K562 (cell line): ENCODE data around the gene NOD1. TPM values are rescaled to one million over a fixed set of nuclear protein-coding genes. Genes with fewer than 3 reads are reported as not detected.

ENCODE experiments used
- BCOR ChIP-seq: fragments of 450-650 bp; IDR thresholded peaks from 2 replicates; pipeline ENCODE4 v1.6.1; 2016
- CBFB ChIP-seq: sonication (generic); formaldehyde crosslinking; IDR thresholded peaks from 2 replicates; pipeline ENCODE4 v1.4.0; 2020; ENCODE audit warnings: mild to moderate bottlenecking, missing genetic modification reagents
- CHAMP1 ChIP-seq: fragments of 450-650 bp; IDR thresholded peaks from 2 replicates; pipeline ENCODE4 v1.6.1; 2016; ENCODE audit warnings: mild to moderate bottlenecking
- ELF2 ChIP-seq: fragments of 250-450 bp; sonication (Bioruptor Pico); IDR thresholded peaks from 2 replicates; pipeline ENCODE4 v1.5.0; 2021; ENCODE audit warnings: mild to moderate bottlenecking
- GTF2F1 ChIP-seq: IDR thresholded peaks from 2 replicates; pipeline ENCODE4 v1.6.1; 2011; ENCODE audit warnings: low read depth, low read length, improper control_type of control experiment
- HMG20B ChIP-seq: fragments of 250-450 bp; sonication (Bioruptor Pico); IDR thresholded peaks from 2 replicates; pipeline ENCODE4 v1.5.0; 2021; ENCODE audit warnings: mild to moderate bottlenecking
- HNRNPH1 ChIP-seq: fragments of 200-400 bp; formaldehyde crosslinking; optimal IDR thresholded peaks from 2 replicates; pipeline ENCODE3; 2017; ENCODE audit warnings: low read depth, mild to moderate bottlenecking, low read length, moderate library complexity
- MCM5 ChIP-seq: fragments of 450-650 bp; IDR thresholded peaks from 2 replicates; pipeline ENCODE4 v1.6.1; 2016; ENCODE audit warnings: low read depth
- NFXL1 ChIP-seq: fragments of 450-650 bp; formaldehyde crosslinking; IDR thresholded peaks from 2 replicates; pipeline ENCODE4 v1.4.0; 2021; ENCODE audit warnings: mild to moderate bottlenecking
- PHF20 ChIP-seq: fragments of 450-650 bp; IDR thresholded peaks from 2 replicates; pipeline ENCODE4 v1.6.1; 2018; ENCODE audit not compliant: partially characterized antibody
- POLR3A ChIP-seq: IDR thresholded peaks from 2 replicates; pipeline ENCODE4 v1.6.1; 2011; ENCODE audit warnings: borderline replicate concordance, mild to moderate bottlenecking, moderate library complexity; ENCODE audit not compliant: insufficient read length, insufficient read depth; ENCODE audit errors: extremely low read depth
- PYGO2 ChIP-seq: fragments of 450-650 bp; IDR thresholded peaks from 2 replicates; pipeline ENCODE4 v1.6.1; 2016; ENCODE audit warnings: mild to moderate bottlenecking, missing genetic modification characterization, moderate library complexity, missing compliant biosample characterization
- RBM14 ChIP-seq: fragments of 200-400 bp; formaldehyde crosslinking; IDR thresholded peaks from 2 replicates; pipeline ENCODE4 v1.6.1; 2018; ENCODE audit warnings: low read depth, mild to moderate bottlenecking, low read length, moderate library complexity, borderline replicate concordance; ENCODE audit not compliant: insufficient read depth
- SNRNP70 ChIP-seq: fragments of 200-400 bp; formaldehyde crosslinking; optimal IDR thresholded peaks from 2 replicates; pipeline ENCODE3; 2017; ENCODE audit warnings: low read depth, low read length
- TAF7 ChIP-seq: fragments of 450-650 bp; IDR thresholded peaks from 2 replicates; pipeline ENCODE4 v1.6.1; 2016; ENCODE audit warnings: missing genetic modification characterization, missing compliant biosample characterization
- TFE3 ChIP-seq: fragments of 450-650 bp; formaldehyde crosslinking; IDR thresholded peaks from 2 replicates; pipeline ENCODE4 v1.4.0; 2020; ENCODE audit warnings: mild to moderate bottlenecking, mixed read lengths
- WHSC1 ChIP-seq: IDR thresholded peaks from one replicate; pipeline ENCODE4 v1.6.1; 2012; ENCODE audit warnings: low read length, control low read depth, inconsistent platforms
- YY1 ChIP-seq, 3 experiments: IDR thresholded peaks; 2 replicates each; pipeline ENCODE4 v1.6.1; 2011; ENCODE audit warnings: low read length in 2 of 3, mild to moderate bottlenecking in 2 of 3, moderate library complexity in 2 of 3, borderline replicate concordance in 1 of 3, control low read depth in 1 of 3, low read depth in 1 of 3; ENCODE audit not compliant: insufficient read depth in 3 of 3, insufficient replicate concordance in 2 of 3, control insufficient read depth in 1 of 3, insufficient read length in 1 of 3; ENCODE audit errors: extremely low read depth in 1 of 3
- ZFX ChIP-seq: sonication (generic); formaldehyde crosslinking; IDR thresholded peaks from 2 replicates; pipeline ENCODE4 v1.8.0; 2022; ENCODE audit warnings: mild to moderate bottlenecking, missing genetic modification reagents, moderate library complexity
- ZMIZ1 ChIP-seq, 2 experiments: fragments of 150-350 bp in 1 of 2; IDR thresholded peaks; 2 replicates each; pipeline ENCODE4 v1.6.1; 2012 to 2016; ENCODE audit warnings: low read depth in 2 of 2, low read length in 2 of 2, mild to moderate bottlenecking in 1 of 2, moderate library complexity in 1 of 2
- ZNF146 ChIP-seq: IDR thresholded peaks from one replicate; pipeline ENCODE4 v1.6.1; 2018; ENCODE audit warnings: missing compliant biosample characterization; ENCODE audit not compliant: unreplicated experiment
- ZNF436 ChIP-seq: fragments of 250-450, 450-650 bp; sonication (Bioruptor Pico); formaldehyde crosslinking; IDR thresholded peaks from 2 replicates; pipeline ENCODE4 v1.7.0; 2020; ENCODE audit warnings: mild to moderate bottlenecking
- polyA plus RNA-seq, 8 experiments: library from polyadenylated mRNA; depleted of rRNA in 4 of 8; stranded (reverse) in 5 of 8; unstranded in 3 of 8; fragments of >200 nt; fragmentation: Nextera tagmentation in 2 of 8; fragmentation: Illumina TruSeq in 1 of 8; extraction: Ambion mirVana in 2 of 8; extraction: Trizol in 1 of 8; gene quantifications; 2 replicates each; pipeline versions ENCODE4 v1.2.1 to v1.2.3, GENCODE V29; 2011 to 2014; ENCODE audit warnings: inconsistent platforms in 1 of 8, missing spikeins in 1 of 8
- total RNA-seq, 7 experiments: library from RNA; depleted of rRNA in 6 of 7; stranded (reverse); fragments of >200 nt in 6 of 7; fragmentation: Illumina TruSeq in 2 of 7; extraction: Trizol in 2 of 7; gene quantifications; 2 replicates each; pipeline versions ENCODE4 v1.2.1 to v1.2.3, GENCODE V29; 2011 to 2021; ENCODE audit warnings: low replicate concordance in 1 of 7

NOD1 gene
- total and polyA plus RNA-seq, 9 of the 15 experiments (the other 6 are each of a cell fraction or from before 2014, with no cell fraction given): 0.34 to 7.1 (median 4.7) TPM

GRCh38 chr7:30505174-30505697, 26.7 kb upstream of the NOD1 start (continued):
- no peak for TF ChIP-seq CHAMP1
- no peak for TF ChIP-seq ZNF146 (CRISPR knock-in tag)
- TF ChIP-seq TAF7: peak; percentile 51; the same call in 1 of the 2 replicates
- TF ChIP-seq PYGO2: no peak
- no peak for TF ChIP-seq BCOR
- no peak for TF ChIP-seq ELF2 (CRISPR knock-in tag)
- TF ChIP-seq POLR3A: no peak
- peak; percentile 58 for TF ChIP-seq PHF20
- TF ChIP-seq SNRNP70: no peak
- no peak for TF ChIP-seq MCM5
- TF ChIP-seq ZMIZ1 (IDR thresholded peaks at IDR 0.05; ENCODE audit: low read depth in 2 of 2, low read length in 2 of 2): 0 out of 4 replicates have a peak, but pooled peaks of 1 of the 2 experiments have one; percentile 31
- TF ChIP-seq TFE3 (CRISPR knock-in tag): no peak
- no peak for TF ChIP-seq CBFB (CRISPR knock-in tag)
- no peak for TF ChIP-seq GTF2F1
- no peak for TF ChIP-seq ZNF436 (CRISPR knock-in tag)
- TF ChIP-seq HMG20B (CRISPR knock-in tag): no peak
- TF ChIP-seq WHSC1: no peak
- no peak for TF ChIP-seq HNRNPH1
- no peak for TF ChIP-seq YY1 (IDR thresholded peaks at IDR 0.05; ENCODE audit: borderline replicate concordance in 1 of 3, control insufficient read depth in 1 of 3, extremely low read depth in 1 of 3, insufficient read depth in 3 of 3, insufficient read length in 1 of 3, insufficient replicate concordance in 2 of 3, low read depth in 1 of 3, low read length in 2 of 3)
- TF ChIP-seq NFXL1 (CRISPR knock-in tag): no peak
- TF ChIP-seq RBM14: no peak
- peak; percentile 78 for TF ChIP-seq ZFX
